ENCODE measurements around the gene COL5A3. TPM values are rescaled to one million over a fixed set of nuclear protein-coding genes. Genes with fewer than 3 reads are reported as not detected.

The COL5A3 gene
- total RNA-seq, 1 donor from 2014 or later, result 30.3 TPM

DNA sequence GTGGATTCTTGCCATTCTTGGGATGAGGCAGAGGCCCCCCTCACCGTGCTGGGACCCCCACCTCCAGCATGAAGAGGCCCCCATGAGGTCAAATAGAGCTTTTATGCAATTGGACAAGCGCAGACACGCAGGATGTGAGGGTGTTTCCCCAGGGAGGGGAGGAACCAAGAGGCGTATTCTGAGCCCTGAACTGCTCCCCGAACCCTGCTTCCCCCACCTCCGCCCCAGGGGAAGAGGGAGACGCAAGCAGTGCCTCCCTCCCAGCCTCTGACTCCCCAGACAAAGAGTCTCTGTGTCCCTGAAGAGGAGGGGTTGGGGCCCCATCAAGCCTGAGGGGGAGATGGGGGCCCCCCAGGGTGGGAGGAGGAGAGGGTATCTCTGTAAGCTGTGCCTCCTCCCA is 1.7 kb upstream of the COL5A3 start:
- DNase-seq (ENCODE audit: low spot score), result no peak

DNA sequence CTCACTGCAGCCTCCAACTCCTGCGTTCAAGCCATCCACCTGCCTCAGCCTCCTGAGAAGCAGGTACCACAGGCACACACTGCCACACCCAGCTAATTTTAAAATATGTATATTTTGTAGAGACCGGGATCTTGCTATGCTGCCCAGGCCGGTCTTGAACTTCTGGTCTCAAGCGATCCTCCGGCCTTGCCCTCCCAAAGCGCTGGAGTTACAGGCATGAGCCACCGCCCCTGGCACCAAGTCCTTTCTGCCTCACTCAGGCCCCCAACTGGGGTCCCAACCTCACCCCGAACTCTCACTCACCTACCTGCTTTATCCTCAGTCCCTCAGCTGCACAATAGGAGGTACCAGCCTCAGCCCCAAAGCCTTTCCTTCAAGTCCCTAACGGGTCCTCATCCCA is 635 bp upstream of the COL5A3 start:
- no peak for DNase-seq (ENCODE audit: low spot score)

DNA sequence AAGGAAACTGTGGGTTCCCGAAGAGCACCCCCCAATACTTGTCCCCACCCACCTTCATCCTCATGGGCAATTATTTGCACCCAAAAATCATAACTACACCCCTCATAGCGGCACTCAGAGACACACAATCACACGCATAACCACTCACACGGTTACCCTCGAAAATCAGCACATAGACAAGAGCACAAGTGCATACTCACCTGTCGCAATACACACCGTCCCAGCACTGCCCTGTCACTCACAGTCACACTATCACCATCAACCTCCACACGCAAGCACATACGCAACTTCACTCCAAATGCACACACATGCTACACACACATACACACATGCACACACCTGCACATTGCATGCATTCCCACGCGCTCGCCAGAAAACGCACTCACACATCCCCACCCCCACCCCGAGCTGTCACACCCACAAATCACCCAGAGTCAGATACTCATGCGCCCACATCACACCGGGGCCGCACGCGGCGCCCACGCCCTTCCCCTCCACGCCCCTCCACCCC is 535 bp downstream of the COL5A3 start:
- DNase-seq (ENCODE audit: low spot score), result no peak

DNA sequence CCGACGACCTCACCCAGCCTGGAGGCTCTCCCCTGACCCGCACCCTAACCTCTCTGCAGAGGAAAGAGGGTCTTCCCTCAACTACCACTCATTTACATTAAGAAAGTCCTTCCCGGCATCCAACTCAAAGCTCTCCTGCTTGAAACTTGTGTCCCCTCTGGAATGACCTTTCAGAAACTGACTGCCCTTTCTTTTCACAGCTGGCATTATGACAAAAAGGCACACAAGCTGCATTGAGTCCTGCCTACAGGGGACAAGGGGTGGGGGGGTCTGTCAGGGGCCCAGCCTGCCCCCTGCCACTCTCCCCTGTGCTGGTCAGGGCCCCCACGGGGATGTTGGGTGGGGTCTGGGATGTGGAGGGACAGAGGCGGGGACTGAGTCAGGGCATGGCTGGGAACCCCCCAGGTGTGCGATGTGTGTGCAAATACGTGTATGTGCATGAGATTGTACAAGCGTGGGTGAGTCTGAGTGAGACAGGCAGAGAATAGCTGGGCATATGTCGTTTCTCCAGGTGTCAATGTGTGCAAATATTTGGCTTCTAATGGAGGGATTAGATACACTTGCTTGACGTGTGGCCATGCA is 2.0 kb downstream of the COL5A3 start:
- DNase-seq (ENCODE audit: low spot score), result no peak

DNA sequence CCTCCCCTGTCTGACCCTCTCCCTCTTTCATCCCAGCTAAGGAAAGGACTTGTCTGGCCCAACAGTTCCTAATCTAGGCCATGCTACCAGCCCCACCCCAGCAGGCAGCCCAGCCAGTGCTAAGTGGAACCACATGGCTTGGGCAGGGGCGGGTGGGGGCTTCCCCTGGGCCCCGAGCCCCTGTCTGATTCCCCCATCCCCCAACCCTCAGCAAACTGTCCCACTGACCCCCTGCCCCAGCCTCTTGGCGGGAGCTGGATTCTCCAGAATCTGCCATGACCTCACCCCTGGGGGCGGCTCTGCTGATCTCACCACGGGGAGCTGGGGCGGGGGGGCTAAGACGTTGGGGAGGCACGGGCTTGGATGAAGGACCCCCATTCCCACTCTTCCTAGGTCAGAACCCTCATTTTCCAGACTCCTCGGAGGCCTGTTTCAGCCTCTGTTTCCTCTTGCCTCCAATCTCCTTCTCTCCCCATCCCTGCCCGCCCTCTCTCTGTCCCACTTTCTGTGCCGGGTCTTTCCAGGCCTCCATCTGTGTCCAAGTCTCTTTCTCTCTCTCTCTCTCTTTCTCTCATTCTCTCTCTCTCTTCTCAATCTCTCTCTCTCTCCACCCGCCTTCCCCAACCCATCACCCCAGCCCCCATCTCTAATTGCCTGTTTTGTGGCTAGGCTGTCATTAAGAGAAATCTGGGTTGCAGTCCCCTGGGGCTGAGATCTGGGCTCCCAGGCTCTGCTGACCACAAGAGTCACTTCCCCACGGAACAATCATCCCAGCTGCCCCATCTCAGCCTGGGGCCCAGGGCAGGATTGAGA is 2.7 kb downstream of the COL5A3 start:
- peak; percentile 58 for DNase-seq (ENCODE audit: low spot score)

DNA sequence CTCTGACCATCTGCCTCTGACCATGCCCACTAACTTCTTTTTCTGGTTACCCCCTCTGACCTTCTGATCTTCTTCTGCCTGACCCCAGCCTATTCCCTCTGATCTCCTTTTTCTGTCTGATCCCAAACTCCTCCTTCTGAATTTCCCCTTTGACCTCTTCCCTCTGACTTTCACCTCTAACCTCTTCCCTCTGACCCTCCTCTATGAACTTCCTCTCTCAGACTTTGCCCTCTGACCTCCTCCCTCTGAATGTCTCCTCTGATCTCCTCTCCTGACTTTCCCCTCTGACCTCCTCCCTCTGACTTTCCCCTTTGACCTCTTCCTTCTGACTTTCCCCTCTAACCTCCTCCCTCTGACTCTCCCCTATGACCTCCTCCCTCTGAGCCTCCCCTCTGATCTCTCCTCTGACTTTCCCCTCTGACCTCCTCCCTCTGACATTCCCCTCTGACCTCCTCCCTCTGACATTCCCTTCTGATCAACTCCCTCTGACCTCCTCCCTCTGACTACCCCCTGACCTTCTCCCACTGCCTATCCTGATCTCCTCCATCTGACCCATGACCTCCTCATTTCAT is 3.5 kb downstream of the COL5A3 start:
- no peak for DNase-seq (ENCODE audit: low spot score)

DNA sequence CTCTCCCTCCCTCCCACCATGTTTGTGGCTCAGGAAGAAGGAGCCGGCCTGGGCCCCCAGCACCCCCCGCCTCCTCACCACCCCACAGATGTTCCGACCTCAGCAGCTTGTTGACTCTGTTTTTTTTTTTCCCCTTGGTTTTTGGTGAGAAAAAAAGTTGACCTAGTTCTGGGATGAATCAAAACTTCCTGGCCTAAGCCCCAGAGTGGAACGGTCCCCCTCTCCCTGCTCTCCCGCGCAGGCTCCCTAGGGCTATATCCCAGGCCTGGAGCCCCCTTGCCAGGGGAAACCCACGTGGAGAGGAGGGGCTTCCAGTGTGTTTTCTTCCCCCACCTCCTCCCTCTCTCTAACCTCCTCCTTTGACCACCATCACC is 4.0 kb downstream of the COL5A3 start:
- peak; percentile 86 for DNase-seq (ENCODE audit: low spot score)

DNA sequence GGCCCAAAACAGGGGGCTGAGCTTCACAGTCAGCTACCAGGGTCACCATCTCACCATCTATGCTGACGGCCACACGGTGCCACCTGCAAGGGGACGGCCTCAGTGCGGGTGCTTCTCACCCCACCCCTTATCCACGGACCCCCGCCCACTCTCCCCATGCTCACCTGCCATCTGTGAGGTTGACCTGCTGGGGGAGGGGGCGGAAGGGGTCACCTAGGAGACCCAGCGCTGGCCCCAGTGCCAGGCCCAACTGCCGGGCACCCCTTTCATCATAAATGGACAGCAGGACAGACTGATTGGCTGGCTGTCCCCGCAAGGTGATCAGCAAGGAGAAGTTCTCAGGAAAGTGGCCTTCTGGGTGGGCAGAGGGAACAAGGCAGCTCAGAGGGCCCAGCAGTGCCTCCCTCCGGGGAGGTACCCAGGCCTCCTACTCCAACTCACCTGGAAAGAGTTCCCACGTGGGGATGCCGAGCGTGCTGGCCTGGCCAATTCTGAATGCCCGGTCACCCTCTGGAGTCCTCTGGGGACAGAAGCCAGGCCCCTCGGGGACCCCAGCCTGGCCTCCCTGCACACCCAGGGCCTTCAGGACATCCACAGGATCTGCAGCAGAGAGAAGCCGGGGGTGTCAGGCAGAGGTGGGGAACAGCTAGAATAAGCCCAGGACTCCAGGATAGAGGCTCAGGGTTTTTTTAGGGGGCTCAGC is 4.5 kb downstream of the COL5A3 start:
- DNase-seq (ENCODE audit: low spot score), result no peak

DNA sequence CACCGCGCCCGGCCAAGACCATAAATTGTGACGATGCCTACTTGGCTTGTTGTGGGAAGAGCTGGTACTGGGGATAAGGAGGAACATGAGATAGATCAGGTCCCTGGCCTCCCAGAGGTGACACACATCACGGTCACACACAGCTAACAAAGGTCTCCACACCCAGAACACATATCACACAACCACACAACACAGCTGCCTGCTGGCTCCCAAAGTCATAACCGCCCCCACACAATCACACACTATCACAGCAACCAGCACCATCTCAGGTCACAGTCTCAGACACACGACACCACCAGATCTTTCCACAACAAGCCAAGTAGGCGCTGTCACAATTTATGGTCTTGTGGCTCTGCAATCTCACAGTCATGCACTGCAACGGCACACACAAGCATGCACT is 5.7 kb downstream of the COL5A3 start:
- DNase-seq (ENCODE audit: low spot score), result no peak

DNA sequence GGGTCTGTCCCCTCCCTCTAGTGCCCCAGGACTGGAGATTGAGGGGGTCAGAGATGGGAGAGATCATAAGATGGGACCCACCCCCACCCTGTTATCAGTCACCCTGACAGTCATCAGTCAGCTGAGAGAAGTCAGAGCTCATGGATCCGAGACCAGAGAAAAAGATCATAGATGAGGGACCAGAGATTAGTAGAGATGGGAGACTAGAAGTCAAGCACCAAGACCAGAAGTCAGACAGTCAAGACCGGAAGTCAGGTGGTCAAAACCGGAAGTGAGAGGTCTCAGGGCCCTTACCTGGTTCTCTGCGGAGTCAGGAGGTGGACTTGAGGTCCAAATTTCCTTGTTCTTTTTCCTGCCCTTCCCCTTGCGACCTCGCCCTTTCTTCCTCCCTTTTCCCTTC is 7.0 kb downstream of the COL5A3 start:
- no peak for DNase-seq (ENCODE audit: low spot score)

DNA sequence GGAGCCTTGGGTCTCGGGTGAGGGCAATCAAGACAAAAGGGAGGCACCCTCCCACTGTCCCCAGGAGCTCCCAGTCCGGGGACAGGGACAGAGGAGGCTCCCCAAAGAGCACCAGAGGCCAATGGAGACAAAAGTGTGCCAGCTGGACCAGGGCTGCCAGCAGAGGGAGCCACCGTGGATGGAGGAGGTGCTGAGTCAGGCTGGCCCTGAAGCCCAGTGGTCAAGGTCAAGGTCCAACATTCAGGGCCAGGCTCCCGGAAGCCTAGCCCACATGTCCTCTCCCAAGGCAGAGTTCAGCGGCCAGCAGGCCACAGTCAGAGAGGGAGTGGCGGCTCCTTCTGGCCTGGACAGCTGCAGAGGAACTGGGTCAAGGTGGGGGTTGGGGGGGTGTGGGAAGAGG is 8.4 kb downstream of the COL5A3 start:
- DNase-seq (ENCODE audit: low spot score), result no peak

DNA sequence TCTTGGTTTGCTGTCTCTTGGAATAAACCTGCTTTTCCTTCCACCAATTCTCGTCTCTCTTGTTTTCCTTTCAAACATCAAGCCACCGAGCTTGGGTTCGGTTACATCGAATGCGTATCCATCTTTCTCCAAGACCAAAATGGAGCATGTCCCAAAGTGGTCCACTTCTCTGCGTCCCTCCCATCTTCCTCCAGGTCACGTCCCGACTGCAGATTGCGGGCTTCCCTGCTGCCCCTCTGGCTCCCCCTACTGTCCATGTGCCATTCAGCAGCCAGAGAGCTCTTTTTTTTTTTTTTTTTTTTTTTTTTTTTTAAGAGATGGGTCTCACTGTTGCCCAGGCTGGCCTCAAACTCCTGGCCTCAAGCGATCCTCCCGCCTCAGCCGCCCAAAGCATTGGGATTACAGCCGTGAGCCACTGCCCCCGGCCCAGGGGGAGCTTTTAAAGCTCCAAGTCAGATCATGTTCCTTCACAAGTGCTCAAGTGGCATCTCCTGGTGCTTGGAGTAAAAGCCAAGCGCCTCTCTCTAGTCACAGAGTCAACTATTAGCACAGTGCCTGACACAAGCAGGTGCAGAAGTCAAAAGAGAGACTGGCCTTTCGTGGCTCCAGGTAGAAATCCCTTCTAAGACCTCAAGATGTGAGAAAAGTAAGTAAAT is 10.0 kb downstream of the COL5A3 start:
- peak; percentile 68 for DNase-seq (ENCODE audit: low spot score)

DNA sequence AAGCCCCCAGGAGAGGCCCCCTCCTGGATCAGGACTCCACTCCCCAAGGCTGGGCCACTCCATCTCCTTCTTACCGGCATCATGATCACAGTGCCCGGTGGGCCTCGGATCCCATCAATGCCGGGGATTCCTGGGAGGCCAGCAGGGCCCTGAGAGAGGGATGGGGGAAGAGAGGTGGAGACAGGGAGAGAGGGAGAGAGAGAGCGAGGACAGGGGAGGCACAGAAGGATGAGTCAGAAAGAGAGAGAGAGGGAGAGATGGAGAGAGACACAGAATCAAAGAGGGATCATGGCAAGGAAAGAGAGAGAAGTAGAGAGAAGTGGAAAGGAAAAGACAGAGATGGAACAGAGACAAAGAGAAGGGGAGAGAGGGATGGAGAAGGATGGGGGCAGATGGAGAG is 13.8 kb downstream of the COL5A3 start:
- peak; percentile 12 for DNase-seq (ENCODE audit: low spot score)

DNA sequence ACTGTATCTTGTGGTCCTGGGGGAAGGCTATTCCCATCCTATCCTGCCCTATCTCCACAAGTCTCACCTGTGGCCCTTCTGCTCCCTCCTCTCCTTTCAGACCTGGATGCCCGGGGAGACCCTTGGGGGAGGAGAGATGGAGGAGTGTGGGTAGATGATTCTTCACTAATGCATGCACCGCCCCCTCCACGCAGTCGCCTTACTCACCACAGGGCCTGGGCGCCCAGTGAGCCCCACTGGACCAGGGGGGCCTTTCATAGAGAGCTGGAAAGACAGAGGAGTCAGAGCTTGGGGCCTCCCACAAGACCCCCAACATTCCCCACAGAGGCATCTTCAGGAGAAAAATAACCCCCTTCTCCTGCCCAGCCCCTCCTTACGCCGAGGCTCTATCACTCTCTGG is 14.3 kb downstream of the COL5A3 start:
- no peak for DNase-seq (ENCODE audit: low spot score)

DNA sequence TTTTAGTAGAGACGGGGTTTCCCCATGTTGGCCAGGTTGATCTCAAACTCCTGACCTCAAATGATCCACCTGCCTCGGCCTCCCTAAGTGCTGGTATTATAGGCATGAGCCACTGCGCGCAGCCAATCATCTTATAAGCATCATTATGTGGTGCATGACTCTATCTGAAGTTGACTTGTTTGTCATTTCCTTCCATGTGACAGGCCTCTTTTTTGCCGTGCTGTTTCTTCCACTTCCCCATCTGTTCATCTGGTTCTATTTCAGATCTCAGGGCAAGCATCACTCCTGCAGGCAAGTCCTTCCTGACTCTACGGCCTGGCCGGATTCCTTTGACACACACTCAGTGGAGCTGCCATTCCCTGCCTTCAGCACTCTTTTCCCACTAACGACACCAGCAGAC is 15.2 kb downstream of the COL5A3 start:
- no peak for DNase-seq (ENCODE audit: low spot score)

DNA sequence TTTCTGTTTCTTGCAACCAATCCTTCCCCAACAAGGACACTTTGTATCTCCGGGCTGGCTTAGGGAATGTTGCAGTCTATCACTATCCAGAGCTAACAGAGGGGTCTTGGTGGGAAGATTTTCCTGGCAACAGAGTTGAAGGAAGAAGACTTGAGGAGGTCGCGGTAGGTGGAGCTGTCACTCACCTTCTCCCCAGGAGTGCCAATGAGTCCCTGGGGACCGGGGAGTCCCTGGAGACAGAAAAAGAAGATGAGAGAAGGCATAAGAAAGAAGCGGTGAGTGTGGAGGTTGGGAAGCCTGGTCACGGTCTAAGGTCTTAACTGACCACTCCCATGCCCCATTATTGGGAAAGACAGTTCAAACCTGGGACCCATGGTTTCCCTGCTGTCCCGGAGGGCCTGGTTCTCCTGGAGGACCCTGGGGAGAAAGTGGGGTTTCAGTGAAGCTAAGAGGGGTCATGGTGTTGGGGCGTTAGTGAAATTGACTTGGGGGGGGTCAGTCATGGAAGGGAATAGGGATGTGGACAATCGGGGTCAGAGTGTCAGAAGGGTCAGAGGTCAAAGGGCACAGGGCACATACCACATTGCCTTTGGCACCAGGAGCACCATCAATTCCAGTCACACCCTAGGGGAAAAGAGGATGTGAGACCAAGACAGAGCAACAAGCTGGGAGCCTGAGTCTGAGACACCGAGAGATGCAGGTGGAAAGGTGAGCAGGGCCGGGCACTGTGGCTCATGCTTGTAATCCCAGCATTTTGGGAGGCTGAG is 18.7 kb downstream of the COL5A3 start:
- no peak for DNase-seq (ENCODE audit: low spot score)

DNA sequence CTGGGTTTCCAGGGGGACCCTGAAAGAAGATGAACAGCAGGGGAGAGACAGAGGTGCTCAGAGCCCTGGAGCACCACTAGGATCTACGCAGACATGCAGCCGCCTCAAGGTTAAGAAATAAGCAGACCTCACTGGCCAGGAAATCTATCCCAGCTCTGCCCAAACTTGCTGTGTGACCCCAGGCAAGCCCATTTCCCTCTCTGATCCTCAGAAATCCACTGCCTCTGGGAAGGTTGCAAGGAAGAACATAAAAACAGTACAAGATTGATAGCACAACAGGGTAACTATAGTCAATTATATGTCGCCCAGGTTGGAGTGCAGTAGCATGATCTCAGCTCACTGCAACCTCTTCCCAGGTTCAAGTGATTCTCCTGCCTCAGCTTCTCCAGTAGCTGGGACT is 20.8 kb downstream of the COL5A3 start:
- no peak for DNase-seq (ENCODE audit: low spot score)

DNA sequence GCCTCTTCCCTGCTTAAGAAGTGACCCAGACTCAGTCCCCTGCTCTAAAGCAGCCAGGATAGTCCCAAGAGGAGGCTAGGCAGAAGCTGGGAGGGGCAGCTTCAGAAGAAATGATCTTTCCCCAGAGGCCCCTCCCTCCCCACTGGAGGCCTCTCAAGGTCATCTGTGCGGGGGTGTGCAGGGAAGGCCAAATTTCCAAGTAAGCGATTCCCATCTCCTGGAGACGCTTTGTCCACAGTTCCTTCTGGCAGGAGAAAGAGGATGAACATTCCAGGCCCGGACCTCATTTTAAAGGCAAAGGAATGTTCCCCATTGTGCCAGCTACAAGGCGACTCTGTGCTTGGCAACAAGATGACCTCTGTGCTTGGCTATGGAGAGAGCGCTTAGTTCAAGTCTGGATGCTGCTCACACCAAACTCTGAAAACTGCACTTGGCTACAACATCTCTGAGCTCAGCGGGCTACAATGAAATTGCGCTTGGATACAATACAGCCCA is 23.5 kb downstream of the COL5A3 start:
- peak; percentile 14 for DNase-seq (ENCODE audit: low spot score)

DNA sequence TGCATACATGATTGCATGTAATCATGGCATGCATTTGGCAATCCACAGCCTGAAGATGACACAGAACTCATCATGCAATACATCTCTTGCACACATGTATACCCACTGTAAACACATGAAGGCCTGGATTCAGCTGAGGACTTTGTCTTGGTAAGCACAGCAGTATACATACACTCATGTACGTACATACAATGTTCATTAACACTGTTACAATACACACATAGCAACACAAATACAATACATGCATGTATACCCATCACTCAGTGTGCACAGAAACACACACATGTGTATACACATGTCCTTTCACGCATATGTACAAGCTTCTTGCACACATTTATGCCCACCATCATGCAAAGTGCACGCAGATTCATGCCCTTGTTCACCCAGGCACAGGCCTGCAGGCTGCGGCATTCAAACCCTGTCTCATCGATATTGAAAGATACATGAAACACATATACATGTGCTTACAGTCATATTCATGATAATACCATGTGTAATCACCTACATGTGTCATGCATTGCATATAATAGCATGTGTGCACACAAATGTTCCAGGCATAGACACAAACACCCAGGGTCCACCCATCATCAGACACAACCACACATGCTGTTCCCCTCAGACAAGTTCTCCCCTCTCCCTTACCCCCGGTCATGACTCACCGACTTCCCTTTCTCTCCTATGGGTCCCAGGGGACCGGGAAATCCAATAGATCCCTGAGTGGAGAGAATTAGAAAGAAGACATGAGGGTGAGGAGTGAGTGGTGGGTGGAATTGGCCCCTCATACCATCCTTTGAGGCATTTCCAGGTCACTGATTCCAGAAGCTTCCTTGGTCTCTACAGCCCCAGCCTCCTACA is 28.7 kb downstream of the COL5A3 start:
- no peak for DNase-seq (ENCODE audit: low spot score)

DNA sequence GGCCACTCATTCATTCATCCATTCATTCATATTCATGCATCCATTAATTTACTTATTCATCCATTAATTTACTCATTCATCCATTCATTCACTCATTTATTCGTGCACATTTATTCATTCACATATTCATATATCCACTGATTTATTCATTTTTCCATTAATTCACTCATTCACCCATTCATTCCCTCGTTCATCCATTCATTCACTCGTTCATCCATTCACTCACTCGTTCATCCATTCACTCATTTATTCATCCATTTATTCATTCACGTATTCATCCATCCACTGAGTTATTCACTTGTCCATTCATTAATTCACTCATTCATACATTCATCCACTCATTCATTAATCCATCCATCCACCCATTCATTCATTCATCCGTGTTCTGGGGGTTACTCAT is 38.2 kb downstream of the COL5A3 start:
- no peak for DNase-seq (ENCODE audit: low spot score)

All from umbilical cord (tissue), 2 donors.